Activated naive CD4-positive, alpha-beta T cell treated with Interleukin-2 at 50 U/mL for 16 hours (primary cell): ENCODE results near the gene COL6A2.
A peak's percentile ranks its signal among the peaks of the same experiment; 100 is the strongest.
"Not testable (repeated sequence)": the region's sequence is repeated elsewhere in the genome, so short reads cannot be mapped to it uniquely, and the experiment has no call there.

Source experiments
- DNase-seq: peaks from one replicate; pipeline ENCODE4 v3.0.0-alpha.2; 2020

The COL6A2 gene

GRCh38 chr21:46097336-46098293 lies at the start of gene COL6A2:
Gene COL6A2 (plus strand): TSS chr21:46098112.
- peak; percentile 59 for DNase-seq

GRCh38 chr21:46048926-46049889 lies 48.7 kb upstream of the COL6A2 start:
- no peak for DNase-seq

- no peak for DNase-seq
These were observed 47.8 kb upstream of the COL6A2 start for GRCh38 chr21:46049890-46050667.

GRCh38 chr21:46050668-46051378 lies 47.1 kb upstream of the COL6A2 start:
- DNase-seq, result no peak

- DNase-seq, result no peak
These were observed 46.5 kb upstream of the COL6A2 start for GRCh38 chr21:46051379-46051770.

- no peak for DNase-seq
These were observed 45.9 kb upstream of the COL6A2 start for GRCh38 chr21:46051821-46052675.

GRCh38 chr21:46052703-46053651 lies 44.9 kb upstream of the COL6A2 start:
- peak; percentile 49 for DNase-seq

- no peak for DNase-seq
These were observed 43.9 kb upstream of the COL6A2 start for GRCh38 chr21:46054031-46054430.

GRCh38 chr21:46054451-46054881 lies 43.4 kb upstream of the COL6A2 start:
- no peak for DNase-seq

- no peak for DNase-seq
These were observed 42.0 kb upstream of the COL6A2 start for GRCh38 chr21:46055863-46056281.

GRCh38 chr21:46056450-46056903 lies 41.4 kb upstream of the COL6A2 start:
- DNase-seq, result no peak

- DNase-seq, result peak; percentile 11
These were observed 40.7 kb upstream of the COL6A2 start for GRCh38 chr21:46057111-46057709.

- DNase-seq, result no peak
These were observed 40.1 kb upstream of the COL6A2 start for GRCh38 chr21:46057710-46058241.

GRCh38 chr21:46058431-46059145 lies 39.3 kb upstream of the COL6A2 start:
- DNase-seq, result no peak

- DNase-seq, result no peak
These were observed 38.7 kb upstream of the COL6A2 start for GRCh38 chr21:46059195-46059594.

- not testable (repeated sequence) for DNase-seq
These were observed 38.0 kb upstream of the COL6A2 start for GRCh38 chr21:46059711-46060455.

- DNase-seq, result peak; percentile 19
These were observed 37.3 kb upstream of the COL6A2 start for GRCh38 chr21:46060596-46061061.
